Osteocyte (in vitro differentiated cells): Measurements from ENCODE around the gene NIFK. TPM values are rescaled to one million over a fixed set of nuclear protein-coding genes. Genes with fewer than 3 reads are reported as not detected.

Experiments used
- DNase-seq: peaks from one replicate; pipeline ENCODE4 v3.0.0; 2021; ENCODE audit warnings: mixed read lengths; ENCODE audit not compliant: unreplicated experiment; ENCODE audit errors: extremely low spot score
- H3K27ac Mint-ChIP-seq: one replicate; pipeline ENCODE4 v1.8.0; 2021; ENCODE audit warnings: mild to moderate bottlenecking, mixed read lengths; ENCODE audit not compliant: unreplicated experiment
- H3K27me3 Mint-ChIP-seq: one replicate; pipeline ENCODE4 v1.8.0; 2021; ENCODE audit warnings: mixed read lengths; ENCODE audit not compliant: unreplicated experiment
- H3K36me3 Mint-ChIP-seq: one replicate; pipeline ENCODE4 v1.8.0; 2021; ENCODE audit warnings: mixed read lengths; ENCODE audit not compliant: unreplicated experiment
- H3K4me1 Mint-ChIP-seq: one replicate; pipeline ENCODE4 v1.8.0; 2021; ENCODE audit warnings: mixed read lengths; ENCODE audit not compliant: unreplicated experiment
- H3K4me3 Mint-ChIP-seq: one replicate; pipeline ENCODE4 v1.8.0; 2021; ENCODE audit warnings: mild to moderate bottlenecking, moderate library complexity, mixed read lengths; ENCODE audit not compliant: unreplicated experiment
- H3K9me3 Mint-ChIP-seq: one replicate; pipeline ENCODE4 v1.8.0; 2021; ENCODE audit warnings: mixed read lengths; ENCODE audit not compliant: unreplicated experiment
- CTCF ChIP-seq: fragments of 200-600 bp; sonication (generic); IDR thresholded peaks from 2 replicates; pipeline ENCODE4 v1.5.0; 2021; ENCODE audit warnings: antibody characterized with exemption, mild to moderate bottlenecking, moderate library complexity
- total RNA-seq: library from RNA; stranded (reverse); gene quantifications from 2 replicates; pipeline ENCODE4 v1.2.1, GENCODE V29; 2021

Gene NIFK
- total RNA-seq, 1 donor from 2014 or later: 41.0 TPM

- H3K4me3 Mint-ChIP-seq: no peak overlapping the region
- H3K27me3 Mint-ChIP-seq: peaks cover 10% of the 10 kb centered on the region
- H3K9me3 Mint-ChIP-seq: no peaks in the 10 kb centered on the region
- no peaks in the 10 kb centered on the region for H3K36me3 Mint-ChIP-seq
- no peak overlapping the region for H3K27ac Mint-ChIP-seq
- DNase-seq: no peak
- TF ChIP-seq CTCF: no peak
- H3K4me1 Mint-ChIP-seq: peaks cover 10% of the 10 kb centered on the region
Observed at GRCh38 chr2:121776885-121777698, 40.4 kb upstream of the NIFK start.

- Mint-ChIP-seq H3K4me1 (peaks cover 13% of the 10 kb centered on the region), H3K36me3 (no peaks in the 10 kb centered on the region), H3K27me3 (peaks cover 8% of the 10 kb centered on the region), H3K27ac (no peak overlapping the region), H3K9me3 (no peaks in the 10 kb centered on the region), H3K4me3 (no peak overlapping the region)
- DNase-seq: no peak
- no peak for TF ChIP-seq CTCF
Observed at GRCh38 chr2:121776361-121776760, 39.7 kb upstream of the NIFK start.

- no peak overlapping the region for H3K27ac Mint-ChIP-seq
- no peaks in the 10 kb centered on the region for H3K9me3 Mint-ChIP-seq
- H3K4me3 Mint-ChIP-seq: no peak overlapping the region
- H3K4me1 Mint-ChIP-seq: peaks cover 13% of the 10 kb centered on the region
- no peak for TF ChIP-seq CTCF
- no peak for DNase-seq
- H3K27me3 Mint-ChIP-seq: peaks cover 5% of the 10 kb centered on the region
- peaks cover 4% of the 10 kb centered on the region for H3K36me3 Mint-ChIP-seq
Observed at GRCh38 chr2:121774235-121774634, 37.6 kb upstream of the NIFK start.

GRCh38 chr2:121771976-121772742 is 35.5 kb upstream of the NIFK start:
- Mint-ChIP-seq H3K36me3 (peaks cover 18% of the 10 kb centered on the region), H3K9me3 (no peaks in the 10 kb centered on the region), H3K4me3 (no peak overlapping the region), H3K27ac (peak overlapping the region; percentile 5), H3K27me3 (no peaks in the 10 kb centered on the region), H3K4me1 (peaks cover 6% of the 10 kb centered on the region)
- DNase-seq: no peak
- TF ChIP-seq CTCF: no peak

GRCh38 chr2:121768143-121768755 is 31.6 kb upstream of the NIFK start:
- H3K27ac Mint-ChIP-seq: no peak overlapping the region
- peaks cover 2% of the 10 kb centered on the region for H3K4me1 Mint-ChIP-seq
- H3K9me3 Mint-ChIP-seq: no peaks in the 10 kb centered on the region
- no peak for TF ChIP-seq CTCF
- no peaks in the 10 kb centered on the region for H3K27me3 Mint-ChIP-seq
- no peak overlapping the region for H3K4me3 Mint-ChIP-seq
- no peak for DNase-seq
- H3K36me3 Mint-ChIP-seq: peaks cover 46% of the 10 kb centered on the region
